Ovary (tissue), 3 donors: Measurements from ENCODE around the gene ADAMTS2.

Source experiments
- CTCF ChIP-seq, 3 donors: fragments of 450-650 bp in 2 of 3; fragments of 200-600 bp in 1 of 3; IDR thresholded peaks; one replicate each; pipeline versions ENCODE4 v1.5.1 to v1.8.0; 2016 to 2022; ENCODE audit warnings: antibody characterized with exemption in 3 of 3, mild to moderate bottlenecking in 1 of 3
- POLR2A ChIP-seq: fragments of 450-650 bp; IDR thresholded peaks from one replicate; pipeline ENCODE4 v1.6.1; 2017; ENCODE audit warnings: antibody characterized with exemption, mild to moderate bottlenecking, moderate library complexity
- donor health status: DM: no; HTN: no; CAD: no.

GRCh38 chr5:179263391-179264052 is 81.7 kb downstream of the ADAMTS2 start:
- TF ChIP-seq CTCF (IDR thresholded peaks at IDR 0.05), result no peak
- TF ChIP-seq POLR2A, result no peak
